K562 (cell line): ENCODE results near the gene UBXN11. TPM values are rescaled to one million over a fixed set of nuclear protein-coding genes. Genes with fewer than 3 reads are reported as not detected.

Source experiments
- ESRRA ChIP-seq: fragments of 450-650 bp; IDR thresholded peaks from 2 replicates; pipeline ENCODE4 v1.6.1; 2014; ENCODE audit warnings: low read depth, mild to moderate bottlenecking, moderate library complexity, borderline replicate concordance
- ESRRB ChIP-seq: fragments of 250-450 bp; sonication (Bioruptor Pico); IDR thresholded peaks from 2 replicates; pipeline ENCODE4 v1.5.0; 2020; ENCODE audit warnings: mild to moderate bottlenecking, moderate library complexity, borderline replicate concordance
- HIVEP1 ChIP-seq: fragments of 250-450 bp; sonication (Bioruptor Pico); IDR thresholded peaks from 2 replicates; pipeline ENCODE4 v1.4.0; 2020; ENCODE audit warnings: mild to moderate bottlenecking
- L3MBTL2 ChIP-seq: fragments of 450-650 bp; IDR thresholded peaks from 2 replicates; pipeline ENCODE4 v1.6.1; 2016; ENCODE audit warnings: mild to moderate bottlenecking, moderate library complexity
- NCOA1 ChIP-seq: fragments of 450-650 bp; IDR thresholded peaks from 2 replicates; pipeline ENCODE4 v1.6.1; 2016; ENCODE audit warnings: low read depth
- NR2C1 ChIP-seq, 2 experiments: fragments of 450-650 bp; IDR thresholded peaks; 2 replicates each; pipeline ENCODE4 v1.6.1; 2017; ENCODE audit warnings: mild to moderate bottlenecking in 2 of 2, antibody characterized with exemption in 1 of 2, inconsistent platforms in 1 of 2, missing compliant biosample characterization in 1 of 2, missing genetic modification characterization in 1 of 2
- RBFOX2 ChIP-seq: fragments of 200-400 bp; formaldehyde crosslinking; IDR thresholded peaks from 2 replicates; pipeline ENCODE4 v1.6.1; 2017; ENCODE audit warnings: low read depth, mild to moderate bottlenecking, low read length, moderate library complexity
- SIX5 ChIP-seq, 2 experiments: IDR thresholded peaks; 2 replicates each; pipeline ENCODE4 v1.6.1; 2011; ENCODE audit warnings: low read length in 2 of 2, borderline replicate concordance in 1 of 2, low read depth in 1 of 2, mild to moderate bottlenecking in 1 of 2, moderate library complexity in 1 of 2; ENCODE audit not compliant: insufficient read depth in 1 of 2
- ZC3H4 ChIP-seq: sonication (generic); formaldehyde crosslinking; IDR thresholded peaks from 2 replicates; pipeline ENCODE4 v1.9.0; 2021; ENCODE audit warnings: missing genetic modification reagents, borderline replicate concordance
- ZNF184 ChIP-seq: sonication (generic); formaldehyde crosslinking; IDR thresholded peaks from 2 replicates; pipeline ENCODE4 v1.5.0; 2020; ENCODE audit warnings: missing genetic modification reagents
- ZNF3 ChIP-seq: fragments of 250-450 bp; sonication (Bioruptor Pico); IDR thresholded peaks from 2 replicates; pipeline ENCODE4 v1.5.0; 2021; ENCODE audit warnings: mild to moderate bottlenecking, moderate library complexity
- polyA plus RNA-seq, 8 experiments: library from polyadenylated mRNA; depleted of rRNA in 4 of 8; stranded (reverse) in 5 of 8; unstranded in 3 of 8; fragments of >200 nt; fragmentation: Nextera tagmentation in 2 of 8; fragmentation: Illumina TruSeq in 1 of 8; extraction: Ambion mirVana in 2 of 8; extraction: Trizol in 1 of 8; gene quantifications; 2 replicates each; pipeline versions ENCODE4 v1.2.1 to v1.2.3, GENCODE V29; 2011 to 2014; ENCODE audit warnings: inconsistent platforms in 1 of 8, missing spikeins in 1 of 8
- total RNA-seq, 7 experiments: library from RNA; depleted of rRNA in 6 of 7; stranded (reverse); fragments of >200 nt in 6 of 7; fragmentation: Illumina TruSeq in 2 of 7; extraction: Trizol in 2 of 7; gene quantifications; 2 replicates each; pipeline versions ENCODE4 v1.2.1 to v1.2.3, GENCODE V29; 2011 to 2021; ENCODE audit warnings: low replicate concordance in 1 of 7
- TF ChIP-seq, protein P1 (sequence below): fragments of 250-450 bp; sonication (Bioruptor Pico); IDR thresholded peaks from 2 replicates; pipeline ENCODE4 v1.4.0; 2020
- TF ChIP-seq, protein P2 (sequence below): fragments of 250-450 bp; sonication (Bioruptor Pico); IDR thresholded peaks from 2 replicates; pipeline ENCODE4 v1.8.0; 2021; ENCODE audit warnings: moderate library complexity, mild to moderate bottlenecking, inconsistent platforms
- TF ChIP-seq, protein P3 (sequence below): fragments of 450-650 bp; IDR thresholded peaks from 2 replicates; pipeline ENCODE4 v1.6.1; 2016; ENCODE audit warnings: mild to moderate bottlenecking
- TF ChIP-seq, protein P4 (sequence below): fragments of 250-450 bp; sonication (Bioruptor Pico); IDR thresholded peaks from 2 replicates; pipeline ENCODE4 v1.6.1; 2021; ENCODE audit warnings: mild to moderate bottlenecking

UBXN11 gene
- total and polyA plus RNA-seq, 9 of the 15 experiments (the other 6 are each of a cell fraction or from before 2014, with no cell fraction given) = 0.48 to 34.3 (median 11.3) TPM

DNA sequence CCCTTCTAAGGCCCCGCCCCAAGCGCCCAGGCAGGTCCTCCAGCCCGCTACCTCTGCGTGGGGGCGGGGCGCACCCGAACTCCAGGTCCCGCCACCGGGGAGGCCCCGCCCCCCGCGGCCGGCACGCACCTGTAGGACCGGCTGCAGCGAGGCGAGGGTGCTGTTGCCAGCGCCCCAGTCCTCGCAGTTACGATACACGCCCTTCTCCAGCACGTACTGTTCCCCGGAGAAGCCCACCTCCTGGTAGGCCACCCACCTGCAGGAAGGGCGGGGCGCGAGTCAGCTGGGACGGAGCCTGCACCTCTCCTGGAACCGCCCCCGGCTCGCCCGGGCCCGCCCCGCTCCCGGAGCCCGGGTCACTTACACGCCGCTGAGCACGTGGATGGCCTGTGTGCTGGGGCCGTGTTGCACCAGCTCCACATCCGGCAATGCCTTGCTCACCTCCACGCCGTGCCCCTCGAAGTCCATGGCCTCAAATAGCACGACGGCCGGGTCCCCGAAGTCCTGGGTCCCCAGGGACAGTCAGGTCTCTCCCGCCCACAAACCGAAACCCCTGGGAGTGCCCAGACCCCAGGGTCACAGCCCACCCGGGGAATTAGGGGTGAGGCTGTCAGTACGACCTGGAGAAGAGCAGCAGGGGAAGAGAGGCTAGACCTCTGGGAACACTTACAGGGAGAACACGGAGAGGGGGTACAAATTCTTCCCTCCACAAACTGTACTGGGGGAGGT, 30.2 kb upstream of the UBXN11 start (continued):
- TF ChIP-seq ZNF3 (CRISPR knock-in tag) = no peak
- peak; percentile 64 for TF ChIP-seq NR2C1 (IDR thresholded peaks at IDR 0.05)
- TF ChIP-seq NR2C1 (tag; IDR thresholded peaks at IDR 0.05) = peak; percentile 94
- no peak for TF ChIP-seq ESRRB
- TF ChIP-seq, protein P1, sequence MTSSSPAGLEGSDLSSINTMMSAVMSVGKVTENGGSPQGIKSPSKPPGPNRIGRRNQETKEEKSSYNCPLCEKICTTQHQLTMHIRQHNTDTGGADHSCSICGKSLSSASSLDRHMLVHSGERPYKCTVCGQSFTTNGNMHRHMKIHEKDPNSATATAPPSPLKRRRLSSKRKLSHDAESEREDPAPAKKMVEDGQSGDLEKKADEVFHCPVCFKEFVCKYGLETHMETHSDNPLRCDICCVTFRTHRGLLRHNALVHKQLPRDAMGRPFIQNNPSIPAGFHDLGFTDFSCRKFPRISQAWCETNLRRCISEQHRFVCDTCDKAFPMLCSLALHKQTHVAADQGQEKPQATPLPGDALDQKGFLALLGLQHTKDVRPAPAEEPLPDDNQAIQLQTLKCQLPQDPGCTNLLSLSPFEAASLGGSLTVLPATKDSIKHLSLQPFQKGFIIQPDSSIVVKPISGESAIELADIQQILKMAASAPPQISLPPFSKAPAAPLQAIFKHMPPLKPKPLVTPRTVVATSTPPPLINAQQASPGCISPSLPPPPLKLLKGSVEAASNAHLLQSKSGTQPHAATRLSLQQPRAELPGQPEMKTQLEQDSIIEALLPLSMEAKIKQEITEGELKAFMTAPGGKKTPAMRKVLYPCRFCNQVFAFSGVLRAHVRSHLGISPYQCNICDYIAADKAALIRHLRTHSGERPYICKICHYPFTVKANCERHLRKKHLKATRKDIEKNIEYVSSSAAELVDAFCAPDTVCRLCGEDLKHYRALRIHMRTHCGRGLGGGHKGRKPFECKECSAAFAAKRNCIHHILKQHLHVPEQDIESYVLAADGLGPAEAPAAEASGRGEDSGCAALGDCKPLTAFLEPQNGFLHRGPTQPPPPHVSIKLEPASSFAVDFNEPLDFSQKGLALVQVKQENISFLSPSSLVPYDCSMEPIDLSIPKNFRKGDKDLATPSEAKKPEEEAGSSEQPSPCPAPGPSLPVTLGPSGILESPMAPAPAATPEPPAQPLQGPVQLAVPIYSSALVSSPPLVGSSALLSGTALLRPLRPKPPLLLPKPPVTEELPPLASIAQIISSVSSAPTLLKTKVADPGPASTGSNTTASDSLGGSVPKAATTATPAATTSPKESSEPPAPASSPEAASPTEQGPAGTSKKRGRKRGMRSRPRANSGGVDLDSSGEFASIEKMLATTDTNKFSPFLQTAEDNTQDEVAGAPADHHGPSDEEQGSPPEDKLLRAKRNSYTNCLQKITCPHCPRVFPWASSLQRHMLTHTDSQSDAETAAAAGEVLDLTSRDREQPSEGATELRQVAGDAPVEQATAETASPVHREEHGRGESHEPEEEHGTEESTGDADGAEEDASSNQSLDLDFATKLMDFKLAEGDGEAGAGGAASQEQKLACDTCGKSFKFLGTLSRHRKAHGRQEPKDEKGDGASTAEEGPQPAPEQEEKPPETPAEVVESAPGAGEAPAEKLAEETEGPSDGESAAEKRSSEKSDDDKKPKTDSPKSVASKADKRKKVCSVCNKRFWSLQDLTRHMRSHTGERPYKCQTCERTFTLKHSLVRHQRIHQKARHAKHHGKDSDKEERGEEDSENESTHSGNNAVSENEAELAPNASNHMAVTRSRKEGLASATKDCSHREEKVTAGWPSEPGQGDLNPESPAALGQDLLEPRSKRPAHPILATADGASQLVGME = peak; percentile 95; the same call in 1 of the 2 replicates
- no peak for TF ChIP-seq SIX5 (IDR thresholded peaks at IDR 0.05; ENCODE audit: borderline replicate concordance in 1 of 2, insufficient read depth in 1 of 2, low read depth in 1 of 2, low read length in 2 of 2)
- TF ChIP-seq HIVEP1 (CRISPR knock-in tag) = peak; percentile 94
- TF ChIP-seq, protein P2, sequence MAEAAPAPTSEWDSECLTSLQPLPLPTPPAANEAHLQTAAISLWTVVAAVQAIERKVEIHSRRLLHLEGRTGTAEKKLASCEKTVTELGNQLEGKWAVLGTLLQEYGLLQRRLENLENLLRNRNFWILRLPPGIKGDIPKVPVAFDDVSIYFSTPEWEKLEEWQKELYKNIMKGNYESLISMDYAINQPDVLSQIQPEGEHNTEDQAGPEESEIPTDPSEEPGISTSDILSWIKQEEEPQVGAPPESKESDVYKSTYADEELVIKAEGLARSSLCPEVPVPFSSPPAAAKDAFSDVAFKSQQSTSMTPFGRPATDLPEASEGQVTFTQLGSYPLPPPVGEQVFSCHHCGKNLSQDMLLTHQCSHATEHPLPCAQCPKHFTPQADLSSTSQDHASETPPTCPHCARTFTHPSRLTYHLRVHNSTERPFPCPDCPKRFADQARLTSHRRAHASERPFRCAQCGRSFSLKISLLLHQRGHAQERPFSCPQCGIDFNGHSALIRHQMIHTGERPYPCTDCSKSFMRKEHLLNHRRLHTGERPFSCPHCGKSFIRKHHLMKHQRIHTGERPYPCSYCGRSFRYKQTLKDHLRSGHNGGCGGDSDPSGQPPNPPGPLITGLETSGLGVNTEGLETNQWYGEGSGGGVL (CRISPR knock-in tag) = peak; percentile 70
- TF ChIP-seq L3MBTL2 = peak; percentile 100
- TF ChIP-seq ZNF184 (CRISPR knock-in tag) = no peak
- TF ChIP-seq, protein P3, sequence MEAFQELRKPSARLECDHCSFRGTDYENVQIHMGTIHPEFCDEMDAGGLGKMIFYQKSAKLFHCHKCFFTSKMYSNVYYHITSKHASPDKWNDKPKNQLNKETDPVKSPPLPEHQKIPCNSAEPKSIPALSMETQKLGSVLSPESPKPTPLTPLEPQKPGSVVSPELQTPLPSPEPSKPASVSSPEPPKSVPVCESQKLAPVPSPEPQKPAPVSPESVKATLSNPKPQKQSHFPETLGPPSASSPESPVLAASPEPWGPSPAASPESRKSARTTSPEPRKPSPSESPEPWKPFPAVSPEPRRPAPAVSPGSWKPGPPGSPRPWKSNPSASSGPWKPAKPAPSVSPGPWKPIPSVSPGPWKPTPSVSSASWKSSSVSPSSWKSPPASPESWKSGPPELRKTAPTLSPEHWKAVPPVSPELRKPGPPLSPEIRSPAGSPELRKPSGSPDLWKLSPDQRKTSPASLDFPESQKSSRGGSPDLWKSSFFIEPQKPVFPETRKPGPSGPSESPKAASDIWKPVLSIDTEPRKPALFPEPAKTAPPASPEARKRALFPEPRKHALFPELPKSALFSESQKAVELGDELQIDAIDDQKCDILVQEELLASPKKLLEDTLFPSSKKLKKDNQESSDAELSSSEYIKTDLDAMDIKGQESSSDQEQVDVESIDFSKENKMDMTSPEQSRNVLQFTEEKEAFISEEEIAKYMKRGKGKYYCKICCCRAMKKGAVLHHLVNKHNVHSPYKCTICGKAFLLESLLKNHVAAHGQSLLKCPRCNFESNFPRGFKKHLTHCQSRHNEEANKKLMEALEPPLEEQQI = no peak
- TF ChIP-seq RBFOX2 = peak; percentile 94
- TF ChIP-seq, protein P4, sequence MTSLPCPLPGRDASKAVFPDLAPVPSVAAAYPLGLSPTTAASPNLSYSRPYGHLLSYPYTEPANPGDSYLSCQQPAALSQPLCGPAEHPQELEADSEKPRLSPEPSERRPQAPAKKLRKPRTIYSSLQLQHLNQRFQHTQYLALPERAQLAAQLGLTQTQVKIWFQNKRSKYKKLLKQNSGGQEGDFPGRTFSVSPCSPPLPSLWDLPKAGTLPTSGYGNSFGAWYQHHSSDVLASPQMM (CRISPR knock-in tag) = no peak
- TF ChIP-seq ESRRA = peak; percentile 47; the same call in 1 of the 2 replicates
- TF ChIP-seq NCOA1 = peak; percentile 46; the same call in 1 of the 2 replicates
- peak; percentile 93; the same call in 1 of the 2 replicates for TF ChIP-seq ZC3H4 (CRISPR knock-in tag)
